OCI-M1 (cell line): ENCODE results near the gene IL20.
"Not testable (repeated sequence)": the region's sequence is repeated elsewhere in the genome, so short reads cannot be mapped to it uniquely, and the experiment has no call there.

Source experiments
- DNase-seq: peaks from one replicate; lab custom pipeline; 2025; lab: John Stamatoyannopoulos, UW

IL20 gene

DNA sequence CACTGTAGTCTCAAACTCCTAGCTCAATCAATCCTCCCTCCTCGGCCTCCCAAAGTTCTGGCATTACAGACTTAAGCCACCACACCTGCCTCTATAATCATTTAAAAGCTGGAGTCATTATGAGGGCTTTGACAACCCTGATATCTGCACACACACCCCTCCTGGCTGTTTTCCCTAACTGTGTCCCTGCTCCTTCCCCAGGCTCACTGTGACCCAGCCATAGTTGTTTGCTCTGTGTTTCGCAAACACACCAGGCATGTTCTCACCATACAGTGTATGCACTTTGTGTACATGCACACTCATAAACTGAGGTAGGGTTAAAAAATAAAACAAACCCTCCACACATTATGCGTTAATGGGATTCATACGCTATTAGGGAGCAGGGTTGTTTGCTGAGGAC lies 21.8 kb upstream of the IL20 start:
- DNase-seq = no peak

DNA sequence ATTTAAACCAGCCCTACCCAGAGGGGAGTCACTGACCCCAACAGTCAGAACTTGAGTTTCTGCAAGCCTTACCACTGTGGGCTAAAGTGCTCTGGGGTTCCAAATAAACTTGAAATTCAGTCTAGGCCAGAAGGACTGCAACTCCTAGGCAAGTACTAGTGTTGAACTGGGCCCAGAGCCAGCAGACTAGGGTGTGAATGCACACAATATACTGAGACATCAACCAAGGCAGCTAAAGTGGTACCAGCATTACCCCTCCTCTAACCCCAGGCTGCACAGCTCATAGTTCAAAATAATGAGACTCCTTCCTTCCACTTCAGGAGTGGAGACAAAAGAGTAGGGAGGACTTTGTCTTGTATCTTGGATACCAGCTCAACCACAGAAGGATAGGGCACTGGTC lies 18.9 kb upstream of the IL20 start:
- DNase-seq = no peak

DNA sequence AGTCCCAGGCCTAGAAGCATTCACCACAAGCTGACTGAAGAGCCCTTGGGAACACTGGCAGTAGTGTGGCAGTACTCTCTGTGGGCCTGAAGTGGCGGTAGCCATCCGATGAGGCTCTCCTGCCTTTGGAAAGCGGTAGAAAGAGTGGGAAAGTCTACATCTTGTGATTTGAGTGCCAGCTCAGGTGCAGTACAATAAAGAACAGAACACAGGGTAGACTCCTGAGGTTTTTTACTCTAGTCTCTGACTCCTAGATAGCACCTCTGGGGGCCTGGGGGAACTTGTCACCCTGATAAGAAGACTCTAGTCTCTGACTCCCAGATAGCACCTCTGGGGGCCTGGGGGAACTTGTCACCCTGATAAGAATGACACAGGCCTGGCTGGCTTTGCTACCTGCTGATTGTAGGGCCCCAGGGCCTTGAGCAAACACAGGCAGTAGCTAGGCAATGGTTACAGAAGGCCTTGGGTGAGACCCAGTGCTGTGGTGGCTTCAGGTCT lies 18.0 kb upstream of the IL20 start:
- peak; percentile 58 for DNase-seq

DNA sequence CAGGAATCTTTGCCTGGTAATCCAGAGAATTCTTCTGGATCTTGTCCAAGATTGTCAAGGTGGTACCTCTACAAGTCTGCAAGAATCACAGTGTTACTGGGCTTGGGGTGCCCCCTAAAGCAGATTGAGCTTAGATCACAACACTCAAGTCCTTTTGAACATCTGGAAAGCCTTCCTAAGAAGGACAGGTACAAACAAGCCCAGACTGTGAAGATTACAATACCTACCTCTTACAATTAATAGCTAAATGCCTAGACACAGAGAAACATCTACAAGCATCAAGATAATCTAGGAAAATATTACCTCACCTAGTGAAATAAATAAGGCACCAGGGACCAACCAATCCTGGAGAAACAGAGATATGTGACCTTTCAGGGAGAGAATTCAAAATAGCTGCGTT lies 17.5 kb upstream of the IL20 start:
- no peak for DNase-seq

DNA sequence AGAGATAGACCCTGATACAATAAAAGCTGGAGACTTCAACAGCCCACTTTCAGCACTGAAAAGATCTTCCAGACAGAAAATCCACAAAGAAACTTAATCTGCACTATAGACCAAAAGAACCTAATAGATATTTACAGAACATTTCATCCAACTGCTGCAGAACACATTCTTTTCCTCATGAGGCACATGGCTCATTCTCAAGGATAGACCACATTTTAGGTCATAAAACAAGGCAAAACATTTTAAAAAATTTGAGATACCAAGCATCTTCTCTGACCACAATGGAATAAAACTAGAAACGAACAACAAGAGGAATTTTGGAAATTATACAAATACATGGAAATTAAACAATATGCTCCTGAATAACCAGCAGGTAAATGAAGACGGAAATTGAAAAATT lies 15.0 kb upstream of the IL20 start:
- DNase-seq = no peak

DNA sequence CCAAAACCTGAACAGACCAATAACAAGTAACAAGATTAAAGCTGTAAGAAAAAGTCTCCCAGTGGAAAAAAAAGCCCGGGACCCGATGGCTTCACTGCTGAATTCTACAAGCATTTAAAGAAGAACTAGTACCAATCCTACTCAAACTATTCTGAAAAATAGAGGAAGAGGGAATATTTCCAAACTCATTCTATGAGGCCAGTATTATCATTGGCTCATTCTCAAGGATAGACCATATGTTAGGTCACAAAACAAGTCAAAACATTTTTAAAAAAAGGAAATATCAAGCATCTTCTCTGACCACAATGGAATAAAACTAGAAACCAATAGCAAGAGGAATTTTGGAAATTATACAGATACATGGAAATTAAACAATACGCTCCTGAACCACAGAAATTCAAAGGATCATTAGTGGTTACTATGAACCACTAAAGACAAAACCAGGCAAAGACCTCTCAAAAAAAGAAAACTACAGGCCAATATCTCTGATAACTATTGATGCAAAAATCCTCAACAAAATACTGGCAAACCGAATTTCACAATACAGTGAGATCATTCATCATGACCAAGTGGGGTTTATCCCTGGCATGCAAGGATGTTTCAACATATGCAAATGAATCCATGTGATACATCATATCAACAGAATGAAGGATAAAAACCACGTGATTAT lies 13.9 kb upstream of the IL20 start:
- DNase-seq = no peak

DNA sequence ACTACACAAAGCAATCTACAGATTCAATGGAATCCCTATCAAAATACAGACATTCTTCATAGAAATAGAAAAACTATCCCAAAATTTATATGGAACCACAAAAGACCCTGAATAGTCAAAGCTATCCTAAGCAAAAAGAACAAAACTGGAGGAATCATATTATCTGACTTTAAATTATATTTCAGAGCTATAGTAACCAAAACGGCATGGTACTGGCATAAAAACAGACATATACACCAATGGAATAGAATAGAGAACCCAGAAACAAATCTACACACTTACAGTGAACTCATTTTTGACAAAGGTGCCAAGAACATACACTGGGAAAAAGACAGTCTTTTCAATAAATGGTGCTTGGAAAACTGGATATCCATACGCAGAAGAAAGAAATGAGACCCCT lies 12.8 kb upstream of the IL20 start:
- not testable (repeated sequence) for DNase-seq

DNA sequence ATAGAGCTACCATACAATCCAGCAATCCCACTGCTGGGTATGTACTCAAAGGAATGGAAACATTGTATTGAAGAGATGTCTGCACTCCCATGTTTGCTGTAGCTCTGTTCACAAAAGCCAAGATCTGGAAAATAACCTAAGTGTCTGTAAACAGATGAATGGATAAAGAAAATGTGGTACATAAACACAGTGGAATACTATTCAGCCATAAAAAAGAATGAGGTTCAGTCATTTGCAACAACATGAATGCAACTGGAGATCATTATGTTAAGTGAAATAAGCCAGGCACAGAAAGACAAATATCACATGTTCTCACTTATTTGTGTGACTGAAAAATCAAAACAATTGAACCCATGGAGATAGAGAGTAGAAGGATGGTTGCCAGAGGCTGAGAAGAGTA lies 11.7 kb upstream of the IL20 start:
- not testable (repeated sequence) for DNase-seq

DNA sequence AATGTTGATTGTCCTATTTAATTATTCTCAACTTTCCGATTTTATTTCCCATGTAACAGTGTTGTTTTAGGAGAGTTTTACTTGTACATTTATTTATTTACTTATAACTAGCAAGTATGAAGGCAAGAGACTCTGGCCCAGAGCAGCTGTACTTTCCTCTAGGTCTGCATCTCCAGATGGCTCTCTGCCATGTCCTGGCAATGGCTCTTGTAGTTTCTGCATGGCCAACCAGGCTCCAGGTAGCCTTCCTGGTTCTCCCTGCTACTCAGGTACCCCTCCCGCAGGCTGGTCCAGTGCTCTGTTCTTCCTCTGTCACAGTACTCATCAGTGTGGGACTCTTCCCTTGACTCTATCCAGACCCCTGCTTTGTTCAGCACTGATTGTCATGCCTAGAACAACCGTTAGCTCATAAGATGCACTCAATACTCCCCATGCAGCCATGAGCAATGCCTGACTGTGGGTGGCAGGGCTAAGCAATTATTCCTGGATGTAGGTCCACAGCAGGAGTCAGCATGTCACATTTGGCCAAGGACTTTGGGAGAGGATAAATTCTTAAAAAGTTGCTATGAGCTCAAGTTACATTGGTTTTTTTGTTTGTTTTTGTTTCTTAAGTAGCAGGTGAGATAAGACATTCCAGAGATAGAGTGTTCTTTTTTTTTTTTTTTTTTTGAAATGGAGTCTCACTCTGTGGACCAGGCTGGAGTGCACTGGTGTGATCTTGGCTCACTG lies 10.9 kb upstream of the IL20 start:
- no peak for DNase-seq

DNA sequence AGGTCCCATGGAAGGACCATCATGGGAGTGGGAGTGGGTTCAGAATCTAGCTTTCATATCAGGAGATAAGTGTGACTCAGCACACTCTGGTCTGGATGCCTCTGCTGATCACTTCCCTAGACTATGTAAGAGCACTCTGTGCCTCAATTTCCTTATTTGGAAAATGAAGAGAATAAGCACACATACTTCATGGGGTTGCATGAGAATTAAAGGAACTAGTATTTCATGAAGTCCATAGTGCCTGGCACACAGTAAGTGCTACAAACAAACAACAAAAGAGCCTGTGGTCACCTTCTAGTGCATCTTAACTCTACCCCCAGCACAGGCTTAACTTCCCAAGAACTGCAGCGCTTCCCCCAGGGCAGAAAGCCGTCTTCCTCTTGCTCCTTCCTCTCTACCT lies 9.6 kb upstream of the IL20 start:
- no peak for DNase-seq

DNA sequence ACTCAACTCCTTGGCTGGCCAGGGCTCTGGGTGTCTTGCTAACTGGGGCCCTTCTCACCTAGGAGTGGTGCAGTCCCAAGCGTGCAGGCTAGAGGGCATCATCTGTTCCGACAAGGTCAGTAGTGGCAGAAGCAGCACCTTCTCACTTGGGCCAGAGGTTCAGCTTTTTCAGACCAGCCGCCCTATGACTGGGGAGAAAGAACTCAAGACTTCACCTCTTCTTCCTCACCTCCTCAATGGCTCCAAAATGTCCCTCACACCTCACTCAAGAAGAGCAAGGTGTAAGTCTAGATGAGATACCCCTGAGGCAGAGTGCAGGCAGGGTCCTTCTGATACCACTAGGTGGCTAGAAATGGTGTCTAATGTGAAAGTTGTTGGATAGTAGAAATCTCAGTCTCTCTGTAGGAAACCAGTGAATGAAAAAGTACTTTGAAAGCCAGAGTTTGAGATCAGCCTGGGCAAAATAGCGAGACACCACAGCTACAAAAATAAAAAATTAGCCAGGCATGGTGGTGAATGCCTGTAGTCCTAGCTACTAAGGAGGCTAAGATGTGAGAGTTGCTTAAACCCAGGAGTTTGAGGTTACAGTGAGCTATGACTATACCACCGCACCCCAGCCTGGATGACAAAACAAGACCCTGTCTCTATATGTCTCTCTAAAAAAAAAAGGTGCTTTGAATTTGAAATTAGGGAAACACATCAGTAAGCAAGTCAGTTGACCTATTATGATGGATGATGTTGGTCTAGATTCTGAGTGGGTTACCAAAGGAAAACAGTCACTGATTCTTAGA lies 8.6 kb upstream of the IL20 start:
- peak; percentile 33 for DNase-seq

DNA sequence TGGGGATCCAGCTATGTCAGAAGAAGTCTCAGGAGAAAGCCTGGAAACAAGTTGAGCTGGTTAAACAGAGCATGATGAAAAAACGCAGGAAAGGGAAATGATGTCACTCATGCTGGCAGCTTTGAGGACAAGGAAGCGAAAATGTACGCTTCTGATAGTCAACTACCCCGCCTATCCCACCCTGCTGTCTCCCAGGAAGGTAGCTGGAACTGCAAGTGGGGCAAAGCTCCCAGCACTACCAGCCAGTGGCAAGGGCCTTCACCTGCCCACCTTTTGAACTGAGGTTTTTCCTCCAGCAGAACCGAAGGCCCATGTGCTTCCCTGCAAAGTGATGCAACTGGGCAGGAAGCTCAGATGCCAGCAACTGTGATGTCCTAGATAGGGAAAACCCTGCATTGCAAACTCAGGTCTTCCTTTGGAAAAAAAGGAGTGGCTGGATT lies 6.3 kb upstream of the IL20 start:
- no peak for DNase-seq

DNA sequence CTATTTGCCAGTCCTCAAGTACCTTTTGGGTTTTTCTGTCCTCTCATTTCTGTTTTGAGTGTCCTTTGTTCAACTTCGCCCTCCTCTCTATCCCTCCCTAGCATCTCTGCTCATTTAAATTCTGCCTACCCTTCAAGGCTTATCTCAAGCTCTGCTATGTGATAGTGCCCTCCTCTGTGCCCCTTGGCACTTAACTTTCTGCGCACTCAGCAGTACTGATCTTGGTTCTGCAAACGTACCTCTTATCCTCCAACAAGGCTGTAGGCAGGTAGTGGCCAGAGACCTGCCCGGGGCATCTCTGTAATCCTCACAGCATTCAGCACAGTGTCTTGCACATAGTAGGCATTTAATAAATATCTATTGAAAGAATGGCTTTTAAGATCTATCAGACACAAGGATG lies 5.3 kb upstream of the IL20 start:
- DNase-seq = no peak

DNA sequence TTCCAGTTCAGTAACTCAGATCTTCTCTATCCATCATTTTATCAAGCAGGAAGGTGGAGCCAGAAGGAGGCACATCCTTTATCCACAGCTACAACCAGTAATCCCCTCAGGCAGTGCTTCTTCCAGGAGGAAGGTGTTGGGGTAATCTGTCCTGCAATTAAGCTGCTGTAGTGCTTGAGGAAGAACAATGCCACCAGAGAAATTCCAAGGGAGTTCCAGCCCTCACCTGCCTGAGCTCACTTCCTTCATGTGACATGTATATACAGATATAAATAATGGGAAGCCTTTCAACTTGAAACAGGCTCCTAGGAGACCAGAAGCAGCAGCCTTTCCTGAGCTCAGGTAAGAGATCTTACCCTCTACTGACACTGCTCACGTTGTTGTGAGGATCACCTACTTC lies 2.2 kb upstream of the IL20 start:
- DNase-seq = no peak

DNA sequence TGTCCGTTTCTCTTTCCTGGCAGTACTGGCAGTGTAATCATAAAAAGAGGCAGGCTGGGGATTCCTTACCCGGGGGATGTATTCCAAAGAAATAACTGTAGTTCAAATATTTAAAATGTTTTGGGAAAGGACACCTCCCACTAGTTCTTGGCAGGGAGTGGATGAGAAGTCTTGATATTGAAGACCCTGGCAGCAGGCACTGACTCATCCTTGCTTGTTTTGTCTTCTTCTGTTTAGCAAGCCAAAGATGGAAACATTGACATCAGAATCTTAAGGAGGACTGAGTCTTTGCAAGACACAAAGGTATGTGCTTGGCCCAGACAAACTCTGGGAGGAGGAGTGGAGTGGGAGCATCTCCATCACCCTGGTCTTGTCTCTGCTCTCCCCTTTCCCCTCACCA lies 639 bp downstream of the IL20 start:
- DNase-seq = no peak

DNA sequence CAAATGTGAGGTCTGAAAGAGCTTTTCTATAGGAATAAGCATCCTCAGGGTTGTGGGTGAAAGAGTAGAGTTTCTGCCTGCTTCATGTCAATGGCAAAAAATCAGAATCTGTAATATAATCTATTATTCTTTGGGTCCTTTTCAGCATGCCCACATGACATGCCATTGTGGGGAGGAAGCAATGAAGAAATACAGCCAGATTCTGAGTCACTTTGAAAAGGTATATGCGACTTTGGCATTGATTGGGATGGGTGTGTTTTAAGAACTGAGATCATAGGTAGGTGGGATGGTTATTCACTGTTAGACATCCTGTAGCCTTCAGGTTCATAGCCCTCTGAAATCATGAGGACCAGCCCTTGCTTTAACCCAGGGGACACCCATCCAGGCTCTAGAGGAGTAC lies 1.8 kb downstream of the IL20 start:
- DNase-seq = no peak

DNA sequence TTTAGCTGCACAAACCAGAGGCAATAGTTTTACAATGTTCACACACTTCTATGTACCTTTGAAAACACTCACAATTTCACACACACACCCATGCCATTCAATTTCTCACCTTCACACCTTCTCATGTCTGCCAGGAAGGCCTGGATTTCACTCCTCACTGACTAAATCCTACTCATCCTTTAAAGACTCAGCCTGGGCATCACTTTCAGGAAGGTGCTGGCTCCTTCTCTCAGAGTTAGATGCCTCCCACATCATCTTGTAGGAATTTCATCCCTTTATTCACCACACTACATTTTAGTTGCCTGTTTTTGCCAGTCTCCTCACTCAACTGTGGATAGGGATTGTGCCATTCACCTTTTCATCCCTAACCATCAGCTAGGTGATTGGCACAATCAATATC lies 2.3 kb downstream of the IL20 start:
- no peak for DNase-seq

DNA sequence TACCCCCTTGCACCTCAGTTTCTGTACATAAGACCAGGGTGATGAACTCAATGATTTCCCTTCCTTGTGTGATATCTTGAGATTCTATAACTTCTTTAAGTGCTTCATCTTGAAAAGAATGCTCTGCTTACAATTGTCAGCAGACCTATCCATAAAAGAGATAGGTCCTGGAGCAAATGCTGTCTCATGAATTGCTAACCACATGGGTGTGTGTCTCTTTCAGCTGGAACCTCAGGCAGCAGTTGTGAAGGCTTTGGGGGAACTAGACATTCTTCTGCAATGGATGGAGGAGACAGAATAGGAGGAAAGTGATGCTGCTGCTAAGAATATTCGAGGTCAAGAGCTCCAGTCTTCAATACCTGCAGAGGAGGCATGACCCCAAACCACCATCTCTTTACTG lies 2.8 kb downstream of the IL20 start:
- DNase-seq = no peak

DNA sequence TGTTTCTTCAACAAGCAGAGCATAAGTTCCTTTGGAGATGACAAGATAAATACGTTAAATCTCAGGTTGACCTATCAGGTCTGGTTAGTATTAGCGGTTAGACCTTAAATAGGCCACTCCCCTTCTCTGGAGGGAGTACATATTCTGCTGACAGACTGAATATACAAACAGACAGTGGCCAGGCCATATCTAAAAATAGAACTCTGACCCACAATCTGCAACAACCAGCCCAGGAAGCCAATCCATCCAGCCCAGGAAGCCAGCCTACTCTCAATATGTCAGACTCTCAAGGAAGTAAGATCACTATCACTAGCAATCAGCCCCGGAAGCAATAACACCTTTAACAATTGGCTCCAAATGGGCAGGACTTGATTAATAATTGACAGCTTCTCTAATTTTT lies 6.7 kb downstream of the IL20 start:
- DNase-seq = peak; percentile 16

DNA sequence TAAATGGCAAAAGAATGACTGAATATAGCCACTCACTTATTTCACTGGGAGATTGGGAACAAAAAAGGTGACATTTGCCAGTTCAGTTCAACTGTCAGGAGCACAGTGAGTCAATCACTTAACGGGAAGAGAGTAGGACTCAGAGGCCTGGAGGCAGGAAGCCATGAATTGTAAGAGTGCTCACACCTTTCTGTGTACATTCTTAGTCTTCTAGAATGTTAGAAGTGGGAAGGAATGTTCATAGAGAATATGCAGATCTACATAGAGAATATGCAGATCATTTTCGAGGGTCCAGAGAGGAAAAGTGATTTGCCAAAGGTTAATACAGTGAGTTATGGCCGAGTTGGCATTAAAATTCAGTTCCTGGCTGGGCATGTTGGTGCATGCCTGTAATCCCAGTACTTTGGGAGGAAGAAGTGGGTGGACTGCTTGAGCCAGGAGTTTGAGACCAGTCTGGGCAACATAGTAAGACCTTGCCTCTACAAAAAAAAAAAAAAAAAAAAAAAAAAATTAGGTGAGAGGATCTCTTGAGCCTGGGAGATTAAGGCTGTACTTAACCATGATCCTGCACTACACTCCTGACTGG lies 8.3 kb downstream of the IL20 start:
- DNase-seq = no peak

DNA sequence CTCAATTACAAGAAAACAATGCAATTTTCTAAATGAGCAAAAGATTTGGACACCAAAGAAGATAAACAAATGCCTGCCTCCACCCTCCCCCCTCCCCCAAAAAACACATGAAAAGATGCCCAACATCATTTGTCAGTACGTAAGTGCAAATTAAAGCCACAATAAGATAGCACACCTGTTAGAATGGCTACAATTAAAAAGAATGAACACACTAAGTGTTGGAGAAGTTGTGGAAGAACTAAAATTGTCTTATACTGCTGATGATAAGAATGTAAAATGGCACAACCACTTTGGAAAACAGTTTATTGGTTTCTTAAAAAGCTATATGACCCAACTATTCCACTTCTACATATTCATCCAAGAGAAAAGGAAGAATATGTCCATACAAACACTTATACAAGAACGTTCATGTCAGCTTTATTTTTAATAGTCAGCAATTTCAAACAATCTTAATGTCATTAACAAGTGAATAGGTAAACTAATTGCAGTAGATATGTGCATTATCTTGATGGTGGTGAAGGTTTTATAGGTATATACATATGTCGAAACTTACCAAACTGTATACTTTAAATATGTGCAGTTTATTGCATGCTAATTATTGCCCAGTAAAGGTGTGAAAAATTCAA lies 10.4 kb downstream of the IL20 start:
- DNase-seq = no peak

DNA sequence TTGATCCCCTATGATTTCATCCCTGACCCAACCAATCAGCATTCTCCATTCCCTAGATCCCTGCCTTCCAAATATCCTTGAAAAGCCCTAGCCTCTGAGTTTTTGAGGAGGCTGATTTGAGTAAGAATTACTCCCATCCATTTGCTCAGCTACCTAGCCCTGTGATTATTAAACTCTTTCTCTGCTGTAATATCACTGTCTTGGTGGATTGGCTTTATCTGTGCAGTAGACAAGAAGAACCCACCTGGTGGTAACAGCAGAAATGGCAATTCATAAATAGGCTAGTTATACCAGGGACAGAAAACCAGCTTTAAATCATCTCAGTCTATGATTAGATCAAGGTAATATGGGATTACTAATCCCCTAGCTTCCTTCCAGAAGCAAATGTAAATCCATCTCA lies 13.0 kb downstream of the IL20 start:
- peak; percentile 64 for DNase-seq
